ENCODE measurements around the gene SOD2.

SOD2 gene

GRCh38 chr6:159729598-159730331, 36.7 kb upstream of the SOD2 start:
- Histone ChIP-seq H3K4me3 (ENCODE audit: low read length) (peak overlapping the region; percentile 75; the same call in 1 of the 2 replicates), H3K27me3 (replicated peaks; ENCODE audit: insufficient read depth, low read length) (no peaks in the 10 kb centered on the region), H2AFZ (ENCODE audit: low read length) (no peak overlapping the region), H3K79me2 (ENCODE audit: low read length) (peaks cover 88% of the 10 kb centered on the region), H3F3A (ENCODE audit: insufficient read depth, low read length) (no peaks in the 10 kb centered on the region), H3K36me3 (replicated peaks; ENCODE audit: insufficient read depth, low read length) (no peaks in the 10 kb centered on the region), H3K9me3 (replicated peaks; ENCODE audit: insufficient read depth, low read length) (no peaks in the 10 kb centered on the region), H3K4me2 (ENCODE audit: low read depth, low read length) (peak overlapping the region; percentile 63; the same call in 1 of the 2 replicates), H3K9me2 (replicated peaks; ENCODE audit: insufficient read depth, low read length) (no peaks in the 10 kb centered on the region), H3K27ac (ENCODE audit: low read length) (no peak overlapping the region), H3K9ac (ENCODE audit: low read length) (no peak overlapping the region), H4K20me1 (ENCODE audit: insufficient read depth, low read length) (peaks cover 10% of the 10 kb centered on the region; the same call in 1 of the 2 replicates), H3K4me1 (ENCODE audit: low read length) (no peaks in the 10 kb centered on the region)
- DNase-seq, result no peak
- TF ChIP-seq, protein P1, sequence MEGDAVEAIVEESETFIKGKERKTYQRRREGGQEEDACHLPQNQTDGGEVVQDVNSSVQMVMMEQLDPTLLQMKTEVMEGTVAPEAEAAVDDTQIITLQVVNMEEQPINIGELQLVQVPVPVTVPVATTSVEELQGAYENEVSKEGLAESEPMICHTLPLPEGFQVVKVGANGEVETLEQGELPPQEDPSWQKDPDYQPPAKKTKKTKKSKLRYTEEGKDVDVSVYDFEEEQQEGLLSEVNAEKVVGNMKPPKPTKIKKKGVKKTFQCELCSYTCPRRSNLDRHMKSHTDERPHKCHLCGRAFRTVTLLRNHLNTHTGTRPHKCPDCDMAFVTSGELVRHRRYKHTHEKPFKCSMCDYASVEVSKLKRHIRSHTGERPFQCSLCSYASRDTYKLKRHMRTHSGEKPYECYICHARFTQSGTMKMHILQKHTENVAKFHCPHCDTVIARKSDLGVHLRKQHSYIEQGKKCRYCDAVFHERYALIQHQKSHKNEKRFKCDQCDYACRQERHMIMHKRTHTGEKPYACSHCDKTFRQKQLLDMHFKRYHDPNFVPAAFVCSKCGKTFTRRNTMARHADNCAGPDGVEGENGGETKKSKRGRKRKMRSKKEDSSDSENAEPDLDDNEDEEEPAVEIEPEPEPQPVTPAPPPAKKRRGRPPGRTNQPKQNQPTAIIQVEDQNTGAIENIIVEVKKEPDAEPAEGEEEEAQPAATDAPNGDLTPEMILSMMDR (IDR thresholded peaks at IDR 0.05; ENCODE audit: low read length), result no peak
- TF ChIP-seq EZH2phosphoT487 (IDR thresholded peaks at IDR 0.05; ENCODE audit: low read length), result no peak
- no peak for TF ChIP-seq EZH2 (optimal IDR thresholded peaks at IDR 0.05; ENCODE audit: low read depth, low read length)

DNA sequence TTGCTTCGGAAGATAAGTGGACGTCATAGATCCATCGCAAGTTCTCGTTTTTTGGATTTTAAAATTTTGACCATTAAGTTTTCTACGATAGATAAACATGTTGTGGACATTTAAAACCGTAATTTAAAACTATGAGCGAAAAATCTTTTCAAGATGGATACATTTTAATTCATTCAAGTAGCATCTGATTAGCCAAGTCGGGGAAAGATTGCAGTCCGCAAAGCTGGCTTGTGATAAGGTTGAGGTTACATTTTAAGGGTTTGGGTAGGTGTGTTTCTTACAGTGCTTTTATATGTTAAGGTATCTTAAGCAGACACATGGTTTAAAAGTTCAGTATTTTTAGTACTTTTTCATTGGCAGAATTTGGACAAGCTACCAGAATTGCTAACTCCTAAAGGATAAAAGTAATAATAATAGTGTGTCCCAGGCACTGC, 35.5 kb upstream of the SOD2 start:
- Histone ChIP-seq H3K4me2 (ENCODE audit: low read depth, low read length) (peak overlapping the region; percentile 63), H3K27ac (ENCODE audit: low read length) (peak overlapping the region; percentile 65; the same call in 1 of the 2 replicates), H3K79me2 (ENCODE audit: low read length) (peaks cover 83% of the 10 kb centered on the region), H3F3A (ENCODE audit: insufficient read depth, low read length) (no peaks in the 10 kb centered on the region), H2AFZ (ENCODE audit: low read length) (no peak overlapping the region), H3K9me2 (replicated peaks; ENCODE audit: insufficient read depth, low read length) (no peaks in the 10 kb centered on the region), H3K9me3 (replicated peaks; ENCODE audit: insufficient read depth, low read length) (no peaks in the 10 kb centered on the region), H3K4me1 (ENCODE audit: low read length) (no peaks in the 10 kb centered on the region), H3K9ac (ENCODE audit: low read length) (peak overlapping the region; percentile 81; the same call in 1 of the 2 replicates), H3K27me3 (replicated peaks; ENCODE audit: insufficient read depth, low read length) (no peaks in the 10 kb centered on the region), H3K4me3 (ENCODE audit: low read length) (peak overlapping the region; percentile 75), H4K20me1 (ENCODE audit: insufficient read depth, low read length) (peaks cover 10% of the 10 kb centered on the region; the same call in 1 of the 2 replicates), H3K36me3 (replicated peaks; ENCODE audit: insufficient read depth, low read length) (no peaks in the 10 kb centered on the region)
- no peak for DNase-seq
- TF ChIP-seq EZH2phosphoT487 (IDR thresholded peaks at IDR 0.05; ENCODE audit: low read length) (no peak), EZH2 (optimal IDR thresholded peaks at IDR 0.05; ENCODE audit: low read depth, low read length) (no peak)

GRCh38 chr6:159727717-159728445, 34.8 kb upstream of the SOD2 start:
- H3K36me3 ChIP-seq (replicated peaks; ENCODE audit: insufficient read depth, low read length), result no peaks in the 10 kb centered on the region
- H2AFZ ChIP-seq (ENCODE audit: low read length), result no peak overlapping the region
- H3K9me2 ChIP-seq (replicated peaks; ENCODE audit: insufficient read depth, low read length), result no peaks in the 10 kb centered on the region
- H3K27ac ChIP-seq (ENCODE audit: low read length), result peak overlapping the region; percentile 65
- H3K4me3 ChIP-seq (ENCODE audit: low read length), result peak overlapping the region; percentile 75
- DNase-seq, result peak; percentile 8
- H4K20me1 ChIP-seq (ENCODE audit: insufficient read depth, low read length), result peaks cover 10% of the 10 kb centered on the region; the same call in 1 of the 2 replicates
- H3K4me2 ChIP-seq (ENCODE audit: low read depth, low read length), result peak overlapping the region; percentile 63
- H3K79me2 ChIP-seq (ENCODE audit: low read length), result peaks cover 77% of the 10 kb centered on the region
- TF ChIP-seq EZH2phosphoT487 (IDR thresholded peaks at IDR 0.05; ENCODE audit: low read length), result no peak
- TF ChIP-seq EZH2 (optimal IDR thresholded peaks at IDR 0.05; ENCODE audit: low read depth, low read length), result no peak
- TF ChIP-seq, protein P1 (IDR thresholded peaks at IDR 0.05; ENCODE audit: low read length), result no peak
- no peaks in the 10 kb centered on the region for H3F3A ChIP-seq (ENCODE audit: insufficient read depth, low read length)
- H3K4me1 ChIP-seq (ENCODE audit: low read length), result no peaks in the 10 kb centered on the region
- H3K9me3 ChIP-seq (replicated peaks; ENCODE audit: insufficient read depth, low read length), result no peaks in the 10 kb centered on the region
- no peaks in the 10 kb centered on the region for H3K27me3 ChIP-seq (replicated peaks; ENCODE audit: insufficient read depth, low read length)
- peak overlapping the region; percentile 81 for H3K9ac ChIP-seq (ENCODE audit: low read length)

All from MM.1S (cell line).